ENCODE results near the gene TSPAN4.

The TSPAN4 gene

DNA sequence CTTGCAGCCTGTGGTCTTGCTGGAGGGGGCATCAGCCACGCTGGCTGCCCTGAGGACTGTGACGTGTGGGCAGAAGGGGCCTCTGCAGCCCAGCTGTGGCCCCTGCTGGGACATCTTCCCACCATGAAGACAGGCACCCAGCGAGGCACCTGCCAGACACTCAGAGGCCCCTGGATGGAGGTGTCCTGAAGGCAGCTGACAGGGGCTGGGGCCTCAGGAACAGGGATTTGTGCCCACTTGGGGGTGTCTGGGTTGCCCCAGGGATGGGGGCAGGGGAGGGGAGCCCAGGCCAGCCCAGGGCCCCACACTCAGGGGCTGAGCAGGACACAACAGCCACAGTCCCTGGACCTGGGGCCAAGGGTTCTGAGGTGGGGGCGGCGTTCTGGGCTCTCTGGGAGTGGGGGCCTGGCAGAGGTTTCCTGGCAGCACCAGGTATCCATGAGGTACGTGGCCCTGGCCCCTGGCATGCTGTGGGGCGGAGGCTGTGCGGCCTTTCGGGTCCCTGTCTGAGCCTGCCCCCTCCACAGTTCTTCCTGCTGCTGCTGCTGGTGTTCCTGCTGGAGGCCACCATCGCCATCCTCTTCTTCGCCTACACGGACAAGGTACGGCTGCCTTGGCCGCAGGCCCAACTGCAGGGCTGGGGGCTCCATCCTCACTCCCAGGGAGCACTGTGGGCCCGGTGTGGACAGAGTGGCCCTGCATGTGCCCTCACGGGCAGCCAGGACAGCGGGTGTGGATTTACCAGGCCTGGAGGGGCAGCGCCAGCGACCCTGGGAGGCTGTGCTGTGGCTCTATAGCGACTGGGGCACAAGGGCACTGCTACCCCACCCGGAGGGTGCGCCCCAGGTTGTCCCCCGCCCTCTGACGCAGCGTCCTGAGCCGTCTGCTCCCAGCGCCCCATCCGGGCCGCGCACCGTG is 21.5 kb downstream of the TSPAN4 start:
- no peak for TF ChIP-seq JUND (IDR thresholded peaks at IDR 0.05; ENCODE audit: low read depth)
- no peak for DNase-seq (ENCODE audit: low read depth in 1 of 2, low spot score in 1 of 2)
- in situ Hi-C loops (cut with HindIII; ENCODE audit: low pct_unique_long_range_greater_than_20kb, low sequenced_read_pairs) = no loop called here

GRCh38 chr11:864898-865297 is 22.2 kb downstream of the TSPAN4 start:
- no peak for TF ChIP-seq JUND (IDR thresholded peaks at IDR 0.05; ENCODE audit: low read depth)
- no peak for DNase-seq (ENCODE audit: low read depth in 1 of 2, low spot score in 1 of 2)
- in situ Hi-C loops (cut with HindIII; ENCODE audit: low pct_unique_long_range_greater_than_20kb, low sequenced_read_pairs) = no loop called here

DNA sequence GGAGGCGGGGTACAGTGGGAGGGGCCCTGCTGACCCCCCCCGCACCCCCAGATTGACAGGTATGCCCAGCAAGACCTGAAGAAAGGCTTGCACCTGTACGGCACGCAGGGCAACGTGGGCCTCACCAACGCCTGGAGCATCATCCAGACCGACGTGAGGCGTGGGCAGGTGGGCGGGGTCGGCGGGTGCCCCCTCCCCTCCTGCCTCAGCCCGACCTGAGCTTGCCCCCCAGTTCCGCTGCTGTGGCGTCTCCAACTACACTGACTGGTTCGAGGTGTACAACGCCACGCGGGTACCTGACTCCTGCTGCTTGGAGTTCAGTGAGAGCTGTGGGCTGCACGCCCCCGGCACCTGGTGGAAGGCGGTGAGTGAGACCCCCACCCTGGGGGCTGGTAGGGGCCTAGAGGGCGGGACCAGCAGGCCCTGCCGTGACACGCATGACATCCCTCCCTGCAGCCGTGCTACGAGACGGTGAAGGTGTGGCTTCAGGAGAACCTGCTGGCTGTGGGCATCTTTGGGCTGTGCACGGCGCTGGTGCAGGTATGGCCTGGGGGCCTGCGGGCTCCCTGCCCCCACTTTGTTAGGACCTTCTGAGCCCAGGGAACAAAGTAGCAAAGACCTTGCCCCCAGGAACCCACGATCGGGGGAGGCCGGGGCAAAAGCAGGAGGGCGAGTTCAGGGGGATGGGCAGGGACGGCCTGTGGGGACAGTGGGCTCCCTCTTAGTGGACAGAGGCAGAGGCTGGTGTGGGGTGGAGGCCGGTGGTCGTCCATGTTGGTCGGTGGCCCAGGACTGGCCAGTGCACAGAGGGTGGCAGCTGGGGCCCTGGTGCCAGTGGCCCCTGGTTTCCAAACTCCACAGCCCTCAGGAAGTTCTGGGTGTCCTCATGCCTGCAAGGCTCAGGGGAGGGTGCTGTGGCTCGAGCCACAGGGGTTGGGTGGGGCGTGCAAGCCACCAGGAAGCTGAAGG is 23.1 kb downstream of the TSPAN4 start:
- DNase-seq (ENCODE audit: low read depth in 1 of 2, low spot score in 1 of 2) = no peak
- in situ Hi-C loops (cut with HindIII; ENCODE audit: low pct_unique_long_range_greater_than_20kb, low sequenced_read_pairs) = no loop called here
- TF ChIP-seq JUND (IDR thresholded peaks at IDR 0.05; ENCODE audit: low read depth) = no peak

DNA sequence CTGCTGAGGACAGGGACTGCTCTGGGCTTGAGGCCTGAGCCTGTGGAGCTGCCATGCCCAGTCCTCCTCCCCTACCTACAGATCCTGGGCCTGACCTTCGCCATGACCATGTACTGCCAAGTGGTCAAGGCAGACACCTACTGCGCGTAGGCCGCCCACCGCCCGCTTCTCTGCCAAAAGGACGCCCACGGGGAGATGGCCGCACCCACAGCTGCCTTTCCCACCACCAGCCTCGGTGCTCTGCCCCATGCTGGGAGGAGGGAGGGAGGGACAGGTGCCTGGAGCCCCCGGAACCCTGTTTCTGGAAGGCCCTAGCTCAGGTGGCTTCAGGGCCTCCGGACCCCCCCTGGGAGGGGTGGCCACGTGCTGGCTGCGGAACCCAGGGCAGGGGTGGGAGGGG is 23.8 kb downstream of the TSPAN4 start:
- DNase-seq (ENCODE audit: low read depth in 1 of 2, low spot score in 1 of 2) = no peak
- in situ Hi-C loops (cut with HindIII; ENCODE audit: low pct_unique_long_range_greater_than_20kb, low sequenced_read_pairs) = no loop called here
- no peak for TF ChIP-seq JUND (IDR thresholded peaks at IDR 0.05; ENCODE audit: low read depth)

DNA sequence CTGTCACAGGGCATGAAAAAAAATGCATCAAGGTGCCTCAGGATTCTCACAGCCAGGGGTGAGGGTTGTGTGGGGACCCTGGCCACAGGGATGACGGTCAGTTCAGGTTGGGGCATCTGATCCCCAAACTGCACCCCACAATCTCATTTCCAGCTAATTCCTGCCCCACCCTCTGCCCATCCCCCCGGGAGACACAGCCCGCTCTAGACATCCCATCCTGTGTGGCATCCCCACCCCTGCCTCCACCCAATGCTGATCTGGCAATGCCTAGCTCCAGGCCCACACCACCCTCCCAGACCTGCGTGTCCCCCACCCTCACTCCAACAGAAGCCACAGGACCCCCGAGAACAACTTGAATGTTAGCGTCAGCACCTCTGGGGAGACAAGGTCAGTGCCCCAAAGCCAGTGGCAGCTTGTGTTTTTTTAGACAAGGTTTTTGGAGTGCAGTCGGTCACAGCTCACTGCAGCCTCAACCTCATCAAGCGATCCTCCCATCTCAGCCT is 25.3 kb downstream of the TSPAN4 start:
- in situ Hi-C loops (cut with HindIII; ENCODE audit: low pct_unique_long_range_greater_than_20kb, low sequenced_read_pairs) = no loop called here
- TF ChIP-seq JUND (IDR thresholded peaks at IDR 0.05; ENCODE audit: low read depth) = no peak
- no peak for DNase-seq (ENCODE audit: low read depth in 1 of 2, low spot score in 1 of 2)

DNA sequence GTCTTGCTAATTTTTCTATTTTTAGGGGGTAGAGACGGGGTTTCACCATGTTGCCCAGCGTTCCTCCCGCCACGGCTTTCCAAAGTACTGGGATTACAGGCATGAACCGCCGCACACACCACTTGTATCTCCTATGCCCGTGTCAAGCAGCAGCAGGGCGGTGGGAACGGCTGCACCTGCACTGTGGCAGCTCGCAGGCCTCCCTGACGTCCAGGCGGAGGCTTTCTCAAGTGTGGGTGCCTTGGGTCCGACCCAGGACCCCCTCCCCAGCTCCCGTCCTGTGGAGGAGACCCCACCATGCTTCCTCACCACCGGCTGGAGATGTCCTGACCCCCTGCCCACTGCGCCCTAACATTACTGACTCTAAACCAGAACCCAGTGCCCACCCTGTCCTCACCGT is 25.7 kb downstream of the TSPAN4 start:
- in situ Hi-C loops (cut with HindIII; ENCODE audit: low pct_unique_long_range_greater_than_20kb, low sequenced_read_pairs) = no loop called here
- DNase-seq (ENCODE audit: low read depth in 1 of 2, low spot score in 1 of 2) = no peak
- TF ChIP-seq JUND (IDR thresholded peaks at IDR 0.05; ENCODE audit: low read depth) = no peak

GRCh38 chr11:868802-869201 is 26.1 kb downstream of the TSPAN4 start:
- DNase-seq (ENCODE audit: low read depth in 1 of 2, low spot score in 1 of 2) = no peak
- TF ChIP-seq JUND (IDR thresholded peaks at IDR 0.05; ENCODE audit: low read depth) = no peak
- in situ Hi-C loops (cut with HindIII; ENCODE audit: low pct_unique_long_range_greater_than_20kb, low sequenced_read_pairs) = no loop called here

- no peak for TF ChIP-seq JUND (IDR thresholded peaks at IDR 0.05; ENCODE audit: low read depth)
- in situ Hi-C loops (cut with HindIII; ENCODE audit: low pct_unique_long_range_greater_than_20kb, low sequenced_read_pairs) = no loop called here
- DNase-seq (ENCODE audit: low read depth in 1 of 2, low spot score in 1 of 2) = no peak
These were observed 26.9 kb downstream of the TSPAN4 start for GRCh38 chr11:869399-870126.

- no peak for TF ChIP-seq JUND (IDR thresholded peaks at IDR 0.05; ENCODE audit: low read depth)
- in situ Hi-C loops (cut with HindIII; ENCODE audit: low pct_unique_long_range_greater_than_20kb, low sequenced_read_pairs) = no loop called here
- no peak for DNase-seq (ENCODE audit: low read depth in 1 of 2, low spot score in 1 of 2)
These were observed 27.4 kb downstream of the TSPAN4 start for GRCh38 chr11:870127-870413.

GRCh38 chr11:870418-870817 is 27.8 kb downstream of the TSPAN4 start:
- in situ Hi-C loops (cut with HindIII; ENCODE audit: low pct_unique_long_range_greater_than_20kb, low sequenced_read_pairs) = no loop called here
- no peak for DNase-seq (ENCODE audit: low read depth in 1 of 2, low spot score in 1 of 2)
- no peak for TF ChIP-seq JUND (IDR thresholded peaks at IDR 0.05; ENCODE audit: low read depth)

GRCh38 chr11:871472-871871 is 28.8 kb downstream of the TSPAN4 start:
- no peak for DNase-seq (ENCODE audit: low read depth in 1 of 2, low spot score in 1 of 2)
- no peak for TF ChIP-seq JUND (IDR thresholded peaks at IDR 0.05; ENCODE audit: low read depth)
- in situ Hi-C loops (cut with HindIII; ENCODE audit: low pct_unique_long_range_greater_than_20kb, low sequenced_read_pairs) = no loop called here

DNA sequence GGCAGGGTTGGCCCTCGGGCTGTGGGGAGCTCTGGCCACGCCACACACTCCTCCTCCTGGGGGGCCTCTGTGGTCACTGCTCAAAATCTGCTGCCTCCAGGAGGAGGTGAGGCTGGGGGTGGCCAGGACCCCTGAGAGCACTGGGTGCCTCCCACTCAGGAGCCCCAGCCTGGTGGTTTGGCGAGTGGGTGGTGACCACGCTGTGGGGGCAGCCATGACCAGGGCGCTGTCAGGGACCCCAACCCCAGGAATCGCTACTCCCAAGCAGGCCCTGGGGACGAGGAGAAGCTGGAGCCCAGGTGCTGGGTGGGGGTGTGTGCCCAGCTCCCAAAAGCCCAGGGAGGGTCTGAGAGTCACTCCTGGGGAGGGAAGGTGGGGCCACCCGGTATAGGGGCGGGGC is 30.1 kb downstream of the TSPAN4 start:
- DNase-seq (ENCODE audit: low read depth in 1 of 2, low spot score in 1 of 2) = no peak
- TF ChIP-seq JUND (IDR thresholded peaks at IDR 0.05; ENCODE audit: low read depth) = no peak
- in situ Hi-C loops (cut with HindIII; ENCODE audit: low pct_unique_long_range_greater_than_20kb, low sequenced_read_pairs) = no loop called here

Data from T47D (cell line).